ENCODE measurements around the gene NR2C2.

The NR2C2 gene

GRCh38 chr3:15015456-15015855 is 68.1 kb downstream of the NR2C2 start:
- H3K79me2 ChIP-seq (ENCODE audit: insufficient read depth, low read length) = no peaks in the 10 kb centered on the region
- TF ChIP-seq, protein P1, sequence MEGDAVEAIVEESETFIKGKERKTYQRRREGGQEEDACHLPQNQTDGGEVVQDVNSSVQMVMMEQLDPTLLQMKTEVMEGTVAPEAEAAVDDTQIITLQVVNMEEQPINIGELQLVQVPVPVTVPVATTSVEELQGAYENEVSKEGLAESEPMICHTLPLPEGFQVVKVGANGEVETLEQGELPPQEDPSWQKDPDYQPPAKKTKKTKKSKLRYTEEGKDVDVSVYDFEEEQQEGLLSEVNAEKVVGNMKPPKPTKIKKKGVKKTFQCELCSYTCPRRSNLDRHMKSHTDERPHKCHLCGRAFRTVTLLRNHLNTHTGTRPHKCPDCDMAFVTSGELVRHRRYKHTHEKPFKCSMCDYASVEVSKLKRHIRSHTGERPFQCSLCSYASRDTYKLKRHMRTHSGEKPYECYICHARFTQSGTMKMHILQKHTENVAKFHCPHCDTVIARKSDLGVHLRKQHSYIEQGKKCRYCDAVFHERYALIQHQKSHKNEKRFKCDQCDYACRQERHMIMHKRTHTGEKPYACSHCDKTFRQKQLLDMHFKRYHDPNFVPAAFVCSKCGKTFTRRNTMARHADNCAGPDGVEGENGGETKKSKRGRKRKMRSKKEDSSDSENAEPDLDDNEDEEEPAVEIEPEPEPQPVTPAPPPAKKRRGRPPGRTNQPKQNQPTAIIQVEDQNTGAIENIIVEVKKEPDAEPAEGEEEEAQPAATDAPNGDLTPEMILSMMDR (IDR thresholded peaks at IDR 0.05; ENCODE audit: insufficient read depth, low read length, poor library complexity, severe bottlenecking) = no peak
- no peak for TF ChIP-seq EZH2phosphoT487 (conservative IDR thresholded peaks at IDR 0.05; ENCODE audit: low read length)
- H3K36me3 ChIP-seq (ENCODE audit: low read length) = peaks cover 7% of the 10 kb centered on the region; the same call in 1 of the 2 replicates
- H3K9me3 ChIP-seq (ENCODE audit: insufficient read depth, low read length) = no peaks in the 10 kb centered on the region
- H3K27ac ChIP-seq (ENCODE audit: low read depth, low read length) = no peak overlapping the region
- H3F3A ChIP-seq (ENCODE audit: insufficient read depth) = no peaks in the 10 kb centered on the region
- no peak overlapping the region for H3K4me3 ChIP-seq (ENCODE audit: insufficient read depth, low read length, poor library complexity, severe bottlenecking)
- no peak overlapping the region for H3K9ac ChIP-seq (ENCODE audit: low read length)
- H3K9me2 ChIP-seq (replicated peaks; ENCODE audit: insufficient read depth, low read length) = no peaks in the 10 kb centered on the region
- H3K27me3 ChIP-seq (ENCODE audit: low read length) = no peaks in the 10 kb centered on the region
- no peaks in the 10 kb centered on the region for H4K20me1 ChIP-seq (ENCODE audit: low read depth, low read length)
- no peak overlapping the region for H2AFZ ChIP-seq (ENCODE audit: low read depth, low read length, severe bottlenecking)
- no peak overlapping the region for H3K4me2 ChIP-seq (ENCODE audit: low read depth, low read length, poor library complexity, severe bottlenecking)

GRCh38 chr3:15017191-15017590 is 69.8 kb downstream of the NR2C2 start:
- TF ChIP-seq, protein P1 (IDR thresholded peaks at IDR 0.05; ENCODE audit: insufficient read depth, low read length, poor library complexity, severe bottlenecking) = no peak
- TF ChIP-seq EZH2phosphoT487 (conservative IDR thresholded peaks at IDR 0.05; ENCODE audit: low read length) = no peak
- no peaks in the 10 kb centered on the region for H4K20me1 ChIP-seq (ENCODE audit: low read depth, low read length)

DNA sequence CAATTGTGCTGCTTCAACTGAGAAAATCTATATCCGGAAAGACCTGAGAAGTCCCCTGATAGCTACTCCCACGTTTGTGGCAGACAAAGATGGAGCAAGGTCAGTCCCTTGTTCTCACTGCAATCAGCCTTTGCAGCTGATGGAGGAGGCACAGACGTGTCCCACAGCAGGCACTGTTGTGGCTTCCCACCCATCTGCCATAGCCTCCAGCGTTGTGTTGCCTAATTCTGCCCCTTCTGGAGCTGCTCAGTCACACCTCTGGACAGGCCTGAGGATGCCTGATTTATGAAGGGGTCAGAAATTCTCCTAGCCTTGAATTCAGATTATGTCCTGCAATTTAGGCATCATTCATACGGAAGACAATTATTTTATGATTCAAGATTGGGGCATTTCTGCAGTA is 75.9 kb downstream of the NR2C2 start:
- Histone ChIP-seq H3F3A (ENCODE audit: insufficient read depth) (no peaks in the 10 kb centered on the region), H3K9me2 (replicated peaks; ENCODE audit: insufficient read depth, low read length) (no peaks in the 10 kb centered on the region), H3K27ac (ENCODE audit: low read depth, low read length) (no peak overlapping the region), H3K36me3 (ENCODE audit: low read length) (peaks cover 3% of the 10 kb centered on the region; the same call in 1 of the 2 replicates), H3K79me2 (ENCODE audit: insufficient read depth, low read length) (no peaks in the 10 kb centered on the region), H4K20me1 (ENCODE audit: low read depth, low read length) (no peaks in the 10 kb centered on the region), H3K4me3 (ENCODE audit: insufficient read depth, low read length, poor library complexity, severe bottlenecking) (no peak overlapping the region), H2AFZ (ENCODE audit: low read depth, low read length, severe bottlenecking) (no peak overlapping the region), H3K9me3 (ENCODE audit: insufficient read depth, low read length) (no peaks in the 10 kb centered on the region), H3K4me2 (ENCODE audit: low read depth, low read length, poor library complexity, severe bottlenecking) (no peak overlapping the region), H3K9ac (ENCODE audit: low read length) (no peak overlapping the region), H3K27me3 (ENCODE audit: low read length) (no peaks in the 10 kb centered on the region)
- TF ChIP-seq EZH2phosphoT487 (conservative IDR thresholded peaks at IDR 0.05; ENCODE audit: low read length) = no peak
- TF ChIP-seq, protein P1 (IDR thresholded peaks at IDR 0.05; ENCODE audit: insufficient read depth, low read length, poor library complexity, severe bottlenecking) = no peak

More at GRCh38 chr3:15017191-15017590, 69.8 kb downstream of the NR2C2 start:
- H3F3A ChIP-seq (ENCODE audit: insufficient read depth) = no peaks in the 10 kb centered on the region
- no peaks in the 10 kb centered on the region for H3K9me2 ChIP-seq (replicated peaks; ENCODE audit: insufficient read depth, low read length)
- H3K36me3 ChIP-seq (ENCODE audit: low read length) = peaks cover 7% of the 10 kb centered on the region; the same call in 1 of the 2 replicates
- H3K9ac ChIP-seq (ENCODE audit: low read length) = no peak overlapping the region
- no peaks in the 10 kb centered on the region for H3K79me2 ChIP-seq (ENCODE audit: insufficient read depth, low read length)
- no peaks in the 10 kb centered on the region for H3K9me3 ChIP-seq (ENCODE audit: insufficient read depth, low read length)
- no peak overlapping the region for H3K27ac ChIP-seq (ENCODE audit: low read depth, low read length)
- H3K4me2 ChIP-seq (ENCODE audit: low read depth, low read length, poor library complexity, severe bottlenecking) = no peak overlapping the region
- H3K4me3 ChIP-seq (ENCODE audit: insufficient read depth, low read length, poor library complexity, severe bottlenecking) = no peak overlapping the region
- no peak overlapping the region for H2AFZ ChIP-seq (ENCODE audit: low read depth, low read length, severe bottlenecking)
- H3K27me3 ChIP-seq (ENCODE audit: low read length) = no peaks in the 10 kb centered on the region
